ENCODE data around the gene POU2AF2. TPM values are rescaled to one million over a fixed set of nuclear protein-coding genes. Genes with fewer than 3 reads are reported as not detected.

Gene POU2AF2
- total RNA-seq, 1 donor from 2014 or later = not detected

GRCh38 chr11:111298413-111299100 is 53.0 kb downstream of the POU2AF2 start, which contains the start of gene POU2AF3:
Gene POU2AF3 (plus strand): TSS chr11:111298546. CDS start chr11:111298582, 36 bp downstream.
- Mint-ChIP-seq H3K9me3 (ENCODE audit: unreplicated experiment) (no peaks in the 10 kb centered on the region), H3K4me1 (ENCODE audit: unreplicated experiment) (peaks cover 3% of the 10 kb centered on the region), H3K27me3 (ENCODE audit: unreplicated experiment) (peaks cover 19% of the 10 kb centered on the region), H3K4me3 (ENCODE audit: unreplicated experiment) (peak within 1 kb of the TSS; percentile 82), H3K36me3 (ENCODE audit: low read depth, unreplicated experiment) (no peaks in the 10 kb centered on the region), H3K27ac (ENCODE audit: unreplicated experiment) (no peak within 1 kb of the TSS)
- DNase-seq (ENCODE audit: low spot score) = no peak
- TF ChIP-seq CTCF (IDR thresholded peaks at IDR 0.05; ENCODE audit: unreplicated experiment) = no peak

GRCh38 chr11:111299101-111300026 is 53.8 kb downstream of the POU2AF2 start:
- H3K27ac Mint-ChIP-seq (ENCODE audit: unreplicated experiment) = no peak overlapping the region
- peak; percentile 57 for TF ChIP-seq CTCF (IDR thresholded peaks at IDR 0.05; ENCODE audit: unreplicated experiment)
- peaks cover 19% of the 10 kb centered on the region for H3K27me3 Mint-ChIP-seq (ENCODE audit: unreplicated experiment)
- H3K4me3 Mint-ChIP-seq (ENCODE audit: unreplicated experiment) = peak overlapping the region; percentile 80
- peaks cover 3% of the 10 kb centered on the region for H3K4me1 Mint-ChIP-seq (ENCODE audit: unreplicated experiment)
- peak; percentile 75 for DNase-seq (ENCODE audit: low spot score)
- H3K36me3 Mint-ChIP-seq (ENCODE audit: low read depth, unreplicated experiment) = no peaks in the 10 kb centered on the region
- H3K9me3 Mint-ChIP-seq (ENCODE audit: unreplicated experiment) = no peaks in the 10 kb centered on the region

- H3K27ac Mint-ChIP-seq (ENCODE audit: unreplicated experiment) = no peak overlapping the region
- peak overlapping the region; percentile 85 for H3K4me3 Mint-ChIP-seq (ENCODE audit: unreplicated experiment)
- peaks cover 3% of the 10 kb centered on the region for H3K4me1 Mint-ChIP-seq (ENCODE audit: unreplicated experiment)
- H3K9me3 Mint-ChIP-seq (ENCODE audit: unreplicated experiment) = no peaks in the 10 kb centered on the region
- TF ChIP-seq CTCF (IDR thresholded peaks at IDR 0.05; ENCODE audit: unreplicated experiment) = no peak
- no peak for DNase-seq (ENCODE audit: low spot score)
- H3K27me3 Mint-ChIP-seq (ENCODE audit: unreplicated experiment) = peaks cover 19% of the 10 kb centered on the region
- no peaks in the 10 kb centered on the region for H3K36me3 Mint-ChIP-seq (ENCODE audit: low read depth, unreplicated experiment)
Observed at GRCh38 chr11:111300569-111300968, 55.0 kb downstream of the POU2AF2 start.

GRCh38 chr11:111301004-111301841 is 55.7 kb downstream of the POU2AF2 start:
- peaks cover 3% of the 10 kb centered on the region for H3K4me1 Mint-ChIP-seq (ENCODE audit: unreplicated experiment)
- DNase-seq (ENCODE audit: low spot score) = no peak
- H3K9me3 Mint-ChIP-seq (ENCODE audit: unreplicated experiment) = no peaks in the 10 kb centered on the region
- H3K4me3 Mint-ChIP-seq (ENCODE audit: unreplicated experiment) = no peak overlapping the region
- peaks cover 19% of the 10 kb centered on the region for H3K27me3 Mint-ChIP-seq (ENCODE audit: unreplicated experiment)
- no peaks in the 10 kb centered on the region for H3K36me3 Mint-ChIP-seq (ENCODE audit: low read depth, unreplicated experiment)
- TF ChIP-seq CTCF (IDR thresholded peaks at IDR 0.05; ENCODE audit: unreplicated experiment) = no peak
- H3K27ac Mint-ChIP-seq (ENCODE audit: unreplicated experiment) = no peak overlapping the region
